BLaER1 (cell line): ENCODE measurements around the gene TSPAN1.

ENCODE experiments used
- H3K27ac ChIP-seq: shearing (Covaris generic); formaldehyde crosslinking; 2 replicates; pipeline ENCODE4 v1.8.1; 2022
- H3K27me3 ChIP-seq: shearing (Covaris generic); formaldehyde crosslinking; 2 replicates; pipeline ENCODE4 v1.8.1; 2022
- H3K36me3 ChIP-seq: shearing (Covaris generic); formaldehyde crosslinking; 2 replicates; pipeline ENCODE4 v1.8.1; 2022
- H3K4me1 ChIP-seq: shearing (Covaris generic); formaldehyde crosslinking; 2 replicates; pipeline ENCODE4 v1.8.1; 2022
- H3K4me2 ChIP-seq: shearing (Covaris generic); formaldehyde crosslinking; 2 replicates; pipeline ENCODE4 v1.8.1; 2022
- H3K4me3 ChIP-seq: shearing (Covaris generic); formaldehyde crosslinking; 2 replicates; pipeline ENCODE4 v1.8.1; 2022
- H3K9ac ChIP-seq: shearing (Covaris generic); formaldehyde crosslinking; 2 replicates; pipeline ENCODE4 v1.8.1; 2022
- H3K9me3 ChIP-seq: shearing (Covaris generic); formaldehyde crosslinking; 2 replicates; pipeline ENCODE4 v1.8.1; 2022
- H4K20me1 ChIP-seq: shearing (Covaris generic); formaldehyde crosslinking; 2 replicates; pipeline ENCODE4 v1.8.1; 2022
- Cebpa-rat ChIP-seq: shearing (Covaris generic); IDR thresholded peaks from 2 replicates; pipeline ENCODE4 v1.8.1; 2022

Gene TSPAN1

DNA sequence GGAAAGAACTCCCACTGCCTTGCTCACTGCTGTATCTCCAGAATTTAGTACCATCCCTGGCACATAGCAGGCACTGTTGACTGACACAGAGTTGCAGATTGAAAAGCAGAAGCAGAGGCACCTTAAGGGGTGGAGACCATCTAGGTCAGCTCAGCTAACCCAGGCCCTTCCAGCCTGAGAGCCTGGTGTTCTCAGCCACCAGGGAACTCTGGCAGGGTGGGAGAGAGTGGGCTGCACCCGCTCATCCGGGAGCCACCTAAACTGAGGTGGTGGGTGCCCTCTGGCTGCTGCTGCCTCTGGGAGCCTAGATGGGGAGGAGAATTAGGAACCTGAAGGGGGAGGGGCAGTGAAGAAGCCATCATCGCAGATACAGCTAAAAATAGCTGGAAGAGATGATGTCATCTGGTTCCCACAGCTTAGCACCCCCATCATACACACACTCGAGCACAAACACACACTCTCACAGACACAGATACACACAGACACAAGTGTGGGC lies 1.5 kb upstream of the TSPAN1 start:
- TF ChIP-seq Cebpa-rat: no peak
- no peaks in the 10 kb centered on the region for H3K27me3 ChIP-seq
- H3K36me3 ChIP-seq: no peaks in the 10 kb centered on the region
- H3K9me3 ChIP-seq: no peaks in the 10 kb centered on the region
- H3K4me3 ChIP-seq: no peak overlapping the region
- H3K9ac ChIP-seq: no peak overlapping the region
- peaks cover 48% of the 10 kb centered on the region for H3K4me1 ChIP-seq
- peak overlapping the region; percentile 75 for H3K4me2 ChIP-seq
- H3K27ac ChIP-seq: no peak overlapping the region; the same call in 1 of the 2 replicates
- H4K20me1 ChIP-seq: no peaks in the 10 kb centered on the region

- H3K4me3 ChIP-seq: no peak overlapping the region
- no peak for TF ChIP-seq Cebpa-rat
- no peak overlapping the region for H3K4me2 ChIP-seq
- H3K27ac ChIP-seq: no peak overlapping the region
- H3K36me3 ChIP-seq: no peaks in the 10 kb centered on the region
- H3K27me3 ChIP-seq: no peaks in the 10 kb centered on the region
- H3K9me3 ChIP-seq: no peaks in the 10 kb centered on the region
- H3K4me1 ChIP-seq: peaks cover 54% of the 10 kb centered on the region
- no peak overlapping the region for H3K9ac ChIP-seq
- no peaks in the 10 kb centered on the region for H4K20me1 ChIP-seq
Observed at GRCh38 chr1:46175243-46175642, 356 bp downstream of the TSPAN1 start.

DNA sequence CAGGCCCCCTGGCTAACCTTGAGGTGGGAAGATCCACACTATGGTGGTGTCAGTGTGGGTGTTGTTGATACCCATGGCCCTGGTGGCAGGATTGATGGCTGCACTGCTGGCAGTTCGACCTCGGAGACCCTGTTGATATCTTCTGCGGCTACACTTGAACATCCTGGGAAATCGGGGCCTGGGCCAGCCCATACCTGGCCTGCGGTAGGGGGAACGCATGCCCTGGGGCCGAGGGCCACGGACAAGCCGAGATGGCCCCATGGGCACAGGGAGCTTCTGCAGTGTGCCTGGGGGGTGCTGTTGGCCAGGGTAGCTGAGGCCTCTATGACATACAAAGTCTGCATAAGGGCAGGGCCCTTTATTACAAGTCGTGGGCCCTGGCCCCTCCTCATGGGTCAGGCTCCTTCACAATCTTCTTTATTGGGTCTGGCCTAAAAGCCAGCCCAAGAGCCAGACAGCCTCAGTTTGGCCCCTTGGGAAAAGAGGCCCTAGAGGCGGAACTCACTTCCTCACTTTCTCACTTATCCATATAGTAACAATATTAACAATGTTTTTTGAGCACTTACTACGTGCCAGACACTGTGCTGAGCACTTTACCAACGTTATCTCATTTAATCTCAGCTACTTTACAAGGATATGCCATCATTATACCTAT lies 1.5 kb downstream of the TSPAN1 start, which contains the start of gene P3R3URF:
P3R3URF (minus strand) TSS at position 278 of the 655 bp plus-strand sequence; CDS start at position 261, 17 bp downstream.
- H3K4me1 ChIP-seq: peaks cover 48% of the 10 kb centered on the region
- no peaks in the 10 kb centered on the region for H4K20me1 ChIP-seq
- no peak within 1 kb of the TSS for H3K9ac ChIP-seq
- peak within 1 kb of the TSS; percentile 43 for H3K4me2 ChIP-seq
- H3K9me3 ChIP-seq: no peaks in the 10 kb centered on the region
- no peak within 1 kb of the TSS for H3K4me3 ChIP-seq
- no peaks in the 10 kb centered on the region for H3K36me3 ChIP-seq
- H3K27ac ChIP-seq: no peak within 1 kb of the TSS
- TF ChIP-seq Cebpa-rat: no peak
- no peaks in the 10 kb centered on the region for H3K27me3 ChIP-seq

DNA sequence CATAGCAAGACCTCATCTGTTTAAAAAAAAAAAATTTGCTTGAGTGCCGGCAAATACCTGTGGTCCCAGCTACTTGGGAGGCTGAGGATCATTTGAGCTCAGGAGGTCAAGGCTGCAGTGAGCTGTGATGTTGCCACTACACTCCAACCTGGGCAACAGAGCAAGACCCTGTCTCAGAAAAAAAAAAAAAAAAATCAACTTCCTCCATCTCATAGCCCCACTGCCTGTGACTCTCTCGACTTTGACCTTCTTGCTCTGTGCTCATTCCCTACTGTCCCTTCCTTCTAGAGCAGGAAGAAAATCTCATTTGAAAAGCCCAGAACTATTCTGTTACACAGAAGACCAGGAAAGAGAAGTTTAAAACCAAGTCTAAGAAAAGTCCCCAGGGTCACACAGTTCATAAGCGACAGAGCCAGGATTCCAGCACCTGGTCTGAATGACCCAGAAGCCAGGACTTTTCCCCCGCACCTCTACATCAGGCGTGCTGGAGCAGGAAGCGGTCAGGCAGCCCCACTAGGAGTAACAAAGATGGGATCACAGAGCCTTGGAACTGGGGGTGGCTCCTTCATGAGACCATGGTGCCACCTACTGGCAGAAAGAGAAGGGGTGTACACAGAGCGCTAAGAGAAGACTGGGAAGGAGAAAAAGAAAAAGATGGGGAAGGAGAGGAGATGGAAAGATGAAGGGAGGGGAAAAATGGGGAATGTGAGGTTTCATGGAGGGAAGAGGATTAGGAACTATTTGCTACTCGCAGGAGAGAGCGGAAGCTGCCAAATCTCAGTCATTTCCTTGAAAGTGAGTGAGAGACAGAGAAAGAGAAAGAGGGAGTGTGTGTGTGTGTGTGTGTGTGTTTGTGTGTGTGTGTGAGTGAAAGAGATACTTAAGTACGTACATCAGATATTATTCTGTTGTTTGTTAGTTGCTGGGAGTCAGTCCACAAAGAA lies 4.5 kb downstream of the TSPAN1 start:
- no peak overlapping the region for H3K9ac ChIP-seq
- H3K4me1 ChIP-seq: peaks cover 27% of the 10 kb centered on the region
- H3K27ac ChIP-seq: no peak overlapping the region
- H3K27me3 ChIP-seq: no peaks in the 10 kb centered on the region
- peak overlapping the region; percentile 43 for H3K4me2 ChIP-seq
- no peaks in the 10 kb centered on the region for H3K9me3 ChIP-seq
- no peak for TF ChIP-seq Cebpa-rat
- no peak overlapping the region for H3K4me3 ChIP-seq
- no peaks in the 10 kb centered on the region for H4K20me1 ChIP-seq
- no peaks in the 10 kb centered on the region for H3K36me3 ChIP-seq

- Histone ChIP-seq H3K4me1 (peaks cover 27% of the 10 kb centered on the region), H3K27me3 (no peaks in the 10 kb centered on the region), H3K27ac (no peak overlapping the region), H3K9me3 (no peaks in the 10 kb centered on the region), H3K9ac (0 out of 2 replicates have a peak overlapping the region, but pooled peaks have one; percentile 10), H4K20me1 (no peaks in the 10 kb centered on the region), H3K4me3 (no peak overlapping the region), H3K4me2 (no peak overlapping the region), H3K36me3 (no peaks in the 10 kb centered on the region)
- no peak for TF ChIP-seq Cebpa-rat
Observed at GRCh38 chr1:46180082-46180616, 5.3 kb downstream of the TSPAN1 start.

DNA sequence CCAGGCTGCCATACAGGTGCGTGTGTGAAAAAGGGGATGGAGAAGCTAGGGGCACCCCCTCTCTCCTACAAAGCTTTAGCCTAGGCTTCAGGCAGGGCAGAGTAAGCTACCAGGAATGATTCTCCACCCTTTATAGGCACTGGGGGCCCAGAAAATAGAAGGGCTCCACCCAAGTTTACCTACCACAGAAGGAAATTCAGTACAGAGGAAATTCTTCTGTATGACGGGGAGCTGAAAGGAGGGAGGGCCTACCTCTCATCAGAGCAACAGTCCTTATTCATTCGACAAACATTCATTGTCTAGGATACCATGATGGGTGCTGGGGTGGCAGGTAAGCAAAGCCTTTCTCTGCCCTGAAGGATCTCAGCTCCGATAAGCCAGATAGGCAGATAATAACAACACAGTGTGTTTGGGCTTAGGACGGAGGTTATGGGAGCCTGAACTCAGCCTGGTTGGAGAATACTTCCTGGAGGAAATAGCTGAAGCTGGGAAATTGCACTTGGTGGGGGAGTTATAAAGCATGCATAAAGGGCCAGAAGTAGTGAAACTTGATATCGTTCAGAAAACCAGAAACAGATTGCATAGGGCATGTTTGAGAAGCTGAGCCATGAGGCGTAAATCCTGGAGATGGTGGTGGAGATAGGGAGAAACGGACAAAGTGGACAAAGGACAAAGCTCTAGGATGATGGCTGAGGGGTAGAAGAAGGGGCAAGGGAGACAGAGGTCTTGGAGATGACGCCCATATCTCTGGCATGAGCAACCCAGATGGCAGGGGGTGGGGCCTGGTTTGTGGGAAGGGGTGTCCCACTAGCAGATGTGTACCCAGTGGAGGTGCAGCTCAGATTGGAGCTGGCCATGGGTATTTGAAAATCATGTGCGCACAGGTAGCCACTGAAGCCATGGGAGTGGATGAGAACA lies 6.7 kb downstream of the TSPAN1 start:
- Histone ChIP-seq H3K4me1 (peaks cover 20% of the 10 kb centered on the region), H4K20me1 (no peaks in the 10 kb centered on the region), H3K36me3 (no peaks in the 10 kb centered on the region), H3K4me3 (no peak overlapping the region), H3K9ac (peak overlapping the region; percentile 46; the same call in 1 of the 2 replicates), H3K27ac (no peak overlapping the region), H3K4me2 (peak overlapping the region; percentile 15), H3K27me3 (no peaks in the 10 kb centered on the region), H3K9me3 (no peaks in the 10 kb centered on the region)
- no peak for TF ChIP-seq Cebpa-rat

DNA sequence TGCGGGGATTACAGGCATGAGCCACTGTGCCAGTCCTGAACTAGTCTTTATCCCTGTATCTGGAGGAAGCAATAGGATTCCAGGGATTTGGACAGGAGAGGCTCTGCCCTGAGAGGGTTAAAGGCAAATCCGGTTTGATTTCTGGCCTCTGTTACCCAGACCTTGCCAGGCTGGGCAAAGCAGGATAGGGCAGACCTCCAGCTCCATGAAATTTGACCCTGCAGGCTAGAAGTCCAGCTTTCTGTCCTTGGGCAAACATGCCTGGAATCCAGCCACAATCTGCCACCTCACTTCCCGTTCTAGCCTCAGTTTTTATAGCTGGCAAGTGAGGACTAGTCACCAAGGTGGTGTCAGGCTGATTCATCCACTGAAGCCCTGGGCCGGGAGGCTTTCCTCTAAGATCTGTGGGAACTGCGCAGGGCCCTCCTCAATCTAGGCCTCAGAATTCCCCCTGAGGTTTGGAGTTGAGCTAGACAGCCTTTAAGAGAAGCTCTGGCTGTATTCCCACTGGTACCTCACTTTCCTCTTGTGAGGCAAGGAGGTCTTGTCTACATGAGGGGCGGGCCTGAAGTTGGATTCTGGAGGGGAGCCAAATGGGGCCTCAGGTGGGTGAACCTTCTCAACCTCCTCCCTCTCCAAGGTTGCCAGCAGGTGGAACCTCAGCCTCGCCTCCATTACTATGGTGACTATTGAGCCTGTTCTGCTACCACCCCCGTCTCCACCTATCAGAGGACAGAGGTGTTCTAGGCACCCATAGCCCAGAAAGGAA lies 8.4 kb downstream of the TSPAN1 start:
- Histone ChIP-seq H3K4me2 (no peak overlapping the region), H3K4me1 (peaks cover 24% of the 10 kb centered on the region), H3K27ac (no peak overlapping the region), H3K9me3 (no peaks in the 10 kb centered on the region), H4K20me1 (no peaks in the 10 kb centered on the region), H3K27me3 (no peaks in the 10 kb centered on the region), H3K36me3 (peaks cover 12% of the 10 kb centered on the region; the same call in 1 of the 2 replicates), H3K4me3 (no peak overlapping the region), H3K9ac (no peak overlapping the region)
- TF ChIP-seq Cebpa-rat: no peak

GRCh38 chr1:46183926-46184557 lies 9.2 kb downstream of the TSPAN1 start:
- H3K27ac ChIP-seq: no peak overlapping the region
- H3K4me2 ChIP-seq: no peak overlapping the region
- no peak overlapping the region for H3K4me3 ChIP-seq

More at GRCh38 chr1:46183926-46184557, 9.2 kb downstream of the TSPAN1 start:
- no peaks in the 10 kb centered on the region for H3K27me3 ChIP-seq
- H3K9me3 ChIP-seq: no peaks in the 10 kb centered on the region
- no peaks in the 10 kb centered on the region for H4K20me1 ChIP-seq
- TF ChIP-seq Cebpa-rat: no peak
- H3K36me3 ChIP-seq: peaks cover 18% of the 10 kb centered on the region
- no peak overlapping the region for H3K9ac ChIP-seq
- peaks cover 29% of the 10 kb centered on the region for H3K4me1 ChIP-seq
